Measurements from ENCODE around the gene CHN1. TPM values are rescaled to one million over a fixed set of nuclear protein-coding genes. Genes with fewer than 3 reads are reported as not detected.

CHN1 gene
- total RNA-seq, 6 donors from 2014 or later = 7.2 to 27.1 (median 11.0) TPM

DNA sequence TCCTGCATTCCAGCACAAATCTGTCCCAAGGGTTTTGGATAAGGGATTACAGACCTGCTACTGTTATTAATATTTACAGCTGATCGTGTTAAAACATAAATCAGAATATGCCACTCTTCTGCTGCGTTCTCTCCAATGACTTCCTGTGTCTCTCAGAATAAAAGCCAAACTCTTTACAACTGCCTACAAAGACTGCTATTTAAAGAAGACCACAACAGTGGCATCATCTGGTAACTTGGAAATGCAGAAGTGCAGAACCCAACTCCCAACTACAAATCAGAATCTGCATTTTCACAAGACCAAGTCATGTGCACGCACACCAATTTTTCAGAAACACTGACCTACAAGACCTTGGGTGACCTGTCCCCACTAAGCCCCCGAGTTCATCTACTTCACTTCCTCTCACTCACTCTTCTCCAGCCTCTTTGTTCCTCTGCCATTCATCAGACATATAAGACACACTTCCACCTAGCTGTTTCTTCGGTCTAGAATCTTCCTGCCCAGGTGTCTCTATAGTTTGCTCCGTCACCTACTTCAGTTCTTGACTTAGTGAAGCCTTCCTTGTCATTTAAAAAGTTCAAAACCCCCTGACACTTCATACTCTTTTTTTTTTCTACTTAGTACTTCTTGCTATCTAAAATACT is 36.0 kb downstream of the CHN1 start:
- ATAC-seq (ENCODE audit: low FRiP score in 2 of 2) (no peak), DNase-seq (no peak)
- H3K9me3 ChIP-seq = no peaks in the 10 kb centered on the region
- TF ChIP-seq EP300 (IDR thresholded peaks at IDR 0.05) (no peak), POLR2AphosphoS5 (IDR thresholded peaks at IDR 0.05) (no peak), CTCF (IDR thresholded peaks at IDR 0.05) (no peak), POLR2A (IDR thresholded peaks at IDR 0.05) (no peak)
- no peak overlapping the region for H3K4me3 ChIP-seq
- no peaks in the 10 kb centered on the region for H3K27me3 ChIP-seq
- H3K4me1 ChIP-seq = peaks cover 0 to 8% (median 2%) of the 10 kb centered on the region in 4 donors
- H3K36me3 ChIP-seq = no peaks in the 10 kb centered on the region
- 67 to 68% methylated on average over 6 of the region's 6 CpGs for WGBS, 2 donors
- no peak overlapping the region for H3K27ac ChIP-seq

DNA sequence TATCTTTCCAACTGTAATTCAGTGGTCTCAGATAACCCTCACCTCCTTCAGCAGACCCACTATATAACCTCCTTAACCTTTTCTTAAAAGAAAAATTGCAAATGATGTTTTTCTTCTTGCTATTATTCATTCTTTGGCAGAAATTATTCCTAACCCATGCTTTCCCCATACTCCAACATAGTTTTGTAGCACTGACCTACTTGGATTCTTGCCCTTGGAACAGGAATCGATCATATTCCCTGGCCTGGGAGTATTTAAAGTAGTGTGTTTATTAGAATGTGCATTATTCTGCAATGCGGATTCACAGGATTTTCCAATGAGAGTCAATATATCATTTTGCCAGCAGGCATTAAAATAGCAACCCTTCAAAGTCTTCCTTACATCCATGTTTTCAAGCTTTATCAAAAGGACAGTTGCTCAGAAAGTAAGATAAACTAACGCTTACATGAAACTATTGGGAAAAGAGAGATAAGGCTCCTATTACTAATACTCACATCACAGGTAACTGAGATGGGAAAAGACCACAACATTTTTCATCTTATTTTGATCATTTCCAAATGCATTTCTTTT is 37.4 kb downstream of the CHN1 start:
- ATAC-seq (ENCODE audit: low FRiP score in 2 of 2) (no peak), DNase-seq (no peak)
- TF ChIP-seq POLR2A (IDR thresholded peaks at IDR 0.05) (no peak), CTCF (IDR thresholded peaks at IDR 0.05) (no peak)
- Histone ChIP-seq H3K9me3 (no peaks in the 10 kb centered on the region), H3K27me3 (no peaks in the 10 kb centered on the region), H3K27ac (no peak overlapping the region), H3K4me3 (no peak overlapping the region), H3K4me1 (peaks cover 0 to 5% (median 2%) of the 10 kb centered on the region in 4 donors), H3K36me3 (no peaks in the 10 kb centered on the region)
- whole genome bisulfite sequencing, 2 donors = 64 to 73% methylated on average over 3 of the region's 3 CpGs

DNA sequence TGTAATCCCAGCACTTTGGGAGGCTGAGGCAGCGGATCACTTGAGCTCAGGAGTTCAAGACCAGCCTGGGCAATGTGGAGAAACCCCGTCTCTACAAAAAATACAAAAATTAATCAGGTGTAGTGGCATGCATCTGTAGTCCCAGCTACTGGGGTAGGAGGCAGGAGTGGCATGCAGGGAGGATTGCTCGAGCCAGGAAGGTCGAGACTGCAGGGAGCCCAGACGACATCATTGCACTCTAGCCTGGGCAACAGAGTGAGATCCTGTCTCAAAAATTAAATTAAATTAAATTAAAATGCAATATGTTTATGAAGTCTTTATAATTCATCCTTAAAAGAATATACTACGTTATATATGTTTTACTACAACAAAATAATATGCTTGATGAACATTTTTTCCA is 38.1 kb downstream of the CHN1 start:
- Histone ChIP-seq H3K4me1 (peaks cover 0 to 5% (median under 1%) of the 10 kb centered on the region in 4 donors), H3K4me3 (no peak overlapping the region), H3K9me3 (no peaks in the 10 kb centered on the region), H3K27me3 (no peaks in the 10 kb centered on the region), H3K27ac (no peak overlapping the region), H3K36me3 (no peaks in the 10 kb centered on the region)
- TF ChIP-seq CTCF (IDR thresholded peaks at IDR 0.05) (no peak), POLR2A (IDR thresholded peaks at IDR 0.05) (no peak), POLR2AphosphoS5 (IDR thresholded peaks at IDR 0.05) (no peak), EP300 (IDR thresholded peaks at IDR 0.05) (no peak)
- DNase-seq (no peak), ATAC-seq (ENCODE audit: low FRiP score in 2 of 2) (no peak)
- 91 to 96% methylated on average over 6 of the region's 6 CpGs for WGBS, 2 donors

DNA sequence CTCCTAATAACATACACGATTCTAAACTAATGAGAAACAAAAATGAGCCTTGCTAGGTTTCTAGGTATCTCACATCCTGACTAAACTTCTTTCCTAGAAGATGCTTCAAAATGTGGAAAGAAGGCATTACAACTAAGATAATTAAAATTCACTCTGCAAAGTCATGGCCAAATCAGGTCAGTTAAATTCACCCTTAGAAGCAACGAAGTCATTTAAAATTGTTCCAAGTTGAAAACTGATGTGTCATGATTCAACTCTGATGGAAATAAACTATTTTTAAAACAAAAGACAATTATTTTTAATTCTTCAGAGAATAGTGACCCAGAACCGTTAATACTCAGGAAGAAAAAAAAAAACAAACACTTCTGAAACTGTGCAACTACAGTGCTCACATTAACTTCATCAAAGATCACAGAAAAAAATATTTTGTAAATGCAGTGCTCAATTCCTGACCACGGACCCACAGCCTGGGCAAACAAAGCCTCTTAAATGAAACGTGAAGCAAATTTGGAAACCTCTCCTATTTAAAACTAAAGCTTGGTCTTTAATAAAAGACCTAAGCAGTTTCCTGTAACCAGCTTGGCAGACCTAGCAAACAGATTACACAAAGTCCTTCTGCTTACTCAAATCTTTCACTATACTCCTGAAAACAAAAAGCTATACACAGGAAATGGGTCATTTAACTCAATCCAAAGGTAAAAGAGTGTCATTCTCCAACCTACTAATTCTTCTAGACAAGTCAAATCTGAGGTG is 39.0 kb downstream of the CHN1 start:
- 19 to 22% methylated on average over 5 of the region's 5 CpGs for WGBS, 2 donors
- no peak for ATAC-seq (ENCODE audit: low FRiP score in 2 of 2)
- Histone ChIP-seq H3K4me1 (peaks cover 0 to 5% (median 0%) of the 10 kb centered on the region in 4 donors), H3K9me3 (no peaks in the 10 kb centered on the region), H3K4me3 (no peak overlapping the region), H3K27me3 (no peaks in the 10 kb centered on the region), H3K36me3 (no peaks in the 10 kb centered on the region), H3K27ac (peak overlapping the region in 2 of 4 donors; percentile 36 to 54)
- no peak for DNase-seq
- no peak for TF ChIP-seq POLR2AphosphoS5 (IDR thresholded peaks at IDR 0.05)
- TF ChIP-seq CTCF (IDR thresholded peaks at IDR 0.05) = no peak
- TF ChIP-seq EP300 (IDR thresholded peaks at IDR 0.05) = no peak
- no peak for TF ChIP-seq POLR2A (IDR thresholded peaks at IDR 0.05)

Measured in upper lobe of left lung (tissue), 6 donors.